HG02870 (cell line): ENCODE data around the gene TEPSIN.

ENCODE experiments used
- ATAC-seq: cut with Tn5 transposase; IDR thresholded peaks from one replicate; pipeline ENCODE4 v1.9.1; 2021; ENCODE audit warnings: mild to moderate bottlenecking, moderate library complexity; ENCODE audit not compliant: unreplicated experiment

Gene TEPSIN

GRCh38 chr17:81189016-81189415, 49.8 kb downstream of the TEPSIN start:
- ATAC-seq, result no peak

- no peak for ATAC-seq
These were observed 50.4 kb downstream of the TEPSIN start for GRCh38 chr17:81188491-81188840.

- ATAC-seq, result no peak
These were observed 51.0 kb downstream of the TEPSIN start for GRCh38 chr17:81187586-81188490.

DNA sequence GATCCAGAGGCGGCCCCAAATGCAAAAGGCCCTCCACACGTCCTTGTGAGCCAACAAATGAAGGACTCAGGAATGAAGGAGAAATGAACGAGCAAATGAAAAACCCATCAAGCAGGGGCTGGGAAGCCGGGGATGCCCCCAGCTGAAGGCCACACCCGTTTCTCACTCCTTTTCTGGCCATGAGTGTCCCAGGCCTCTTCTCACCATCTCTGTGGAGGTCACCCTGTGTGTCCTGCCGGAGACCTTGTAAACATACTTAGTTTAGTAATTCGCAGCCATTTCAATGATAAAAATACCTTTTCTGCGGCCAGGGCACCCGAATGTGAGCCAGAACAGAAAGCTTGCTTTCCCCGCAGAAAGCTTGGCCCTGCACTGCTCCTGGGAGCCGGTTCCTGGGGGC, 51.7 kb downstream of the TEPSIN start:
- ATAC-seq, result no peak

- ATAC-seq, result no peak
These were observed 52.7 kb downstream of the TEPSIN start for GRCh38 chr17:81186203-81186602.

- no peak for ATAC-seq
These were observed 54.3 kb downstream of the TEPSIN start for GRCh38 chr17:81184555-81184954.

- ATAC-seq, result no peak
These were observed 55.0 kb downstream of the TEPSIN start for GRCh38 chr17:81183807-81184206.

GRCh38 chr17:81183316-81183715, 55.5 kb downstream of the TEPSIN start:
- ATAC-seq, result no peak

GRCh38 chr17:81182596-81182995, 56.3 kb downstream of the TEPSIN start:
- ATAC-seq, result no peak

DNA sequence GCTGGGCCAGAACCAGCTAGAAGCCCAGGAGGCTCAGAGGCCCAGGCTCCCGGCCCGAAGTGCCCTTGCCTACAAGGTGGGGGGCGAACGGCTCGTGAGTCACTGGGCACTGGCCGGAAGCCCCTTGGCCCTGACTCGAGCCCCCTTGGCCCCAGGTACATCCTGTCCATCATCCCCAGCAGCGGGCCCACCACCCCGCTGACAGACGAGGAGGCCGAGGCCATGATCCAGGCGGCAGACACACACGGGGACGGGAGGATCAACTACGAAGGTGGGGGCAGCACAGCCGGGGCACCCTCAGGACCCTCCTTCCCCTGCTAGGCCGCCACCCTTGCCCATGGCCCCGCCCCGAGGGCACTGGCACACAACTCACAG, 57.1 kb downstream of the TEPSIN start:
- no peak for ATAC-seq

- no peak for ATAC-seq
These were observed 57.7 kb downstream of the TEPSIN start for GRCh38 chr17:81180836-81181810.

DNA sequence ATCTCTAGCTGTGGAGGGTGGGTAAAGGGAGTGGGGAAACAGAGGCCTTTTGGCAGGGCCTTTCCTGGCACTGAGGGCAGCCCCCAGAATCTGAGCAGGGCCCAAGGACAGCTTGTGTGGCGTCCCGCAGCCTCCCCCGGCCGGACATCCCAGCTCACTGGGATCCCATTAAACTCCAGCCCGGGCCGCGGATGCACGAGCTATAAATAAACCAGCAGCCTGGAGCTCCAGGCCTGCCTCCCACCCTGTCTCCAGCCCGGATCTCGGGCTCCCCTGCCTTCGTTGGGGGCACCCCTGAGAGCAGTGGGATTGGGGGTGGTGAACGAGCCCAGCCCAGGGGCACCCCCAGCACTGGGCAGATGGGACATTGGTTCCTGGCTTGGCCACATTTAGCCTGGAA, 59.0 kb downstream of the TEPSIN start:
- no peak for ATAC-seq

DNA sequence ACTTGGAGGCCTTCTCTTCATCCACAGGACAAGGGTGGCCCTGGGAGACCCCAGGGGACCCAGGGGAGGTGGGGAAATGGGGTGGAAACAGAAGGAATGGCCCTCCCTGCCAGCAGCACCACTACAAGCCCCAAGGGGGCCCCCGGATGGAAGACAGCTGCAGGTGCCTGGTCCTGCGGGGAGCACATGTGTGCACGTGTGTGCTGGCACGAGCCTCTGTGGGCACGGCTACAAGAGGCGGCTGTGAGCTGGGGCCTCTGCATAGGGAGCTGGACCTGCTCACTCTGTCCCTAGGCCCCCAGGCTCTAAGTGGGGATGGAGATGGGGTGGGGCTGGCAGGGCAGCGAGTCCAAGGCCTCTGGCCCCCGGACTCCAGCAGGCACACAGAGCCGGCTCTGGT, 59.6 kb downstream of the TEPSIN start:
- ATAC-seq, result no peak
